Metanephros (tissue), 2 donors: Measurements from ENCODE around the gene RASSF3. TPM values are rescaled to one million over a fixed set of nuclear protein-coding genes. Genes with fewer than 3 reads are reported as not detected.

Source experiments
- small RNA-seq: library from RNA; depleted of rRNA; stranded (forward); fragments of <200 nt; gene quantifications from one replicate; pipeline ENCODE3, GENCODE V24; 2014; ENCODE audit warnings: low replicate concordance
- total RNA-seq: library from RNA; depleted of rRNA; stranded (reverse); fragments of >200 nt; gene quantifications from one replicate; pipeline ENCODE4 v1.2.3, GENCODE V29; 2014

RASSF3 gene, protein sequence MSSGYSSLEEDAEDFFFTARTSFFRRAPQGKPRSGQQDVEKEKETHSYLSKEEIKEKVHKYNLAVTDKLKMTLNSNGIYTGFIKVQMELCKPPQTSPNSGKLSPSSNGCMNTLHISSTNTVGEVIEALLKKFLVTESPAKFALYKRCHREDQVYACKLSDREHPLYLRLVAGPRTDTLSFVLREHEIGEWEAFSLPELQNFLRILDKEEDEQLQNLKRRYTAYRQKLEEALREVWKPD
- 21.8 TPM for total RNA-seq

GRCh38 chr12:64610079-64610659 is at the start of gene RASSF3:
RASSF3 (plus strand) TSS chr12:64610495; CDS start chr12:64610633, 138 bp downstream.

Small RNAs within 50 kb of the gene (small RNA-seq; reads per million reads assigned to genes)
- not detected for gene MIR548C
- gene MIR548Z: not detected
- not detected for gene RF00137

Other genes with a start within 250 kb of the RASSF3 start
- 1.2 TPM for gene C12orf56, start 219.7 kb upstream of the RASSF3 start, total RNA-seq
- 32.2 TPM for gene XPOT, start 206.1 kb upstream of the RASSF3 start, total RNA-seq
- 24.2 TPM for gene TBK1, start 158.4 kb upstream of the RASSF3 start, total RNA-seq
- gene GNS, start 148.9 kb downstream of the RASSF3 start, total RNA-seq: 146 TPM
- gene TBC1D30, start 214.2 kb downstream of the RASSF3 start, total RNA-seq: 9.5 TPM